Loucy (cell line): ENCODE measurements around the gene MAIP1.

ENCODE experiments used
- EZH2phosphoT487 ChIP-seq: fragments of 200-600 bp; IDR thresholded peaks from 2 replicates; pipeline ENCODE4 v1.6.1; 2018; ENCODE audit warnings: antibody characterized with exemption, mild to moderate bottlenecking, moderate library complexity, borderline replicate concordance
- TF ChIP-seq, protein P1 (sequence below): fragments of 200-600 bp; sonication (generic); conservative IDR thresholded peaks from 2 replicates; pipeline ENCODE4 v1.5.1; 2014; ENCODE audit warnings: mild to moderate bottlenecking, antibody characterized with exemption, low read length

DNA sequence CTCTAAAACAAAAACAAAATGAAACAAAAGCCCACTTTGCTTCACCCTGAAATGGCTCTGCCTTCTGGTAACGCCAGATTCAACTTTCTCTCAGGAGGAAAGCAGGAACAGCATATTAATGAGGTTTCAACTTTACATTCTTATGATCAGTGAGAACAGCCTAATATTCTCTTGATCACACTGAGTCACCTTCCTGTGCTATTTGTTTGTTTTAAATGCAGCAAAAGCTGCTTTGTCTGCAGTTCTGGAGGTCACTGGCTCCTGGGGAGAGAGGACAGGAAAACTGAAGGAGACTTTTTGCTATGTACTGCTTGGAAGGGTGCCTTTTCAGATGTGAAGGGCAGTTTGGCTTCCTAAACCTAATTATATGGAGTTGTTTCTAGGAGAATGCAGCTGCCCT is 48.1 kb downstream of the MAIP1 start:
- TF ChIP-seq, protein P1, sequence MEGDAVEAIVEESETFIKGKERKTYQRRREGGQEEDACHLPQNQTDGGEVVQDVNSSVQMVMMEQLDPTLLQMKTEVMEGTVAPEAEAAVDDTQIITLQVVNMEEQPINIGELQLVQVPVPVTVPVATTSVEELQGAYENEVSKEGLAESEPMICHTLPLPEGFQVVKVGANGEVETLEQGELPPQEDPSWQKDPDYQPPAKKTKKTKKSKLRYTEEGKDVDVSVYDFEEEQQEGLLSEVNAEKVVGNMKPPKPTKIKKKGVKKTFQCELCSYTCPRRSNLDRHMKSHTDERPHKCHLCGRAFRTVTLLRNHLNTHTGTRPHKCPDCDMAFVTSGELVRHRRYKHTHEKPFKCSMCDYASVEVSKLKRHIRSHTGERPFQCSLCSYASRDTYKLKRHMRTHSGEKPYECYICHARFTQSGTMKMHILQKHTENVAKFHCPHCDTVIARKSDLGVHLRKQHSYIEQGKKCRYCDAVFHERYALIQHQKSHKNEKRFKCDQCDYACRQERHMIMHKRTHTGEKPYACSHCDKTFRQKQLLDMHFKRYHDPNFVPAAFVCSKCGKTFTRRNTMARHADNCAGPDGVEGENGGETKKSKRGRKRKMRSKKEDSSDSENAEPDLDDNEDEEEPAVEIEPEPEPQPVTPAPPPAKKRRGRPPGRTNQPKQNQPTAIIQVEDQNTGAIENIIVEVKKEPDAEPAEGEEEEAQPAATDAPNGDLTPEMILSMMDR, result no peak
- TF ChIP-seq EZH2phosphoT487, result no peak
